Measurements from ENCODE around the gene NADK2. TPM values are rescaled to one million over a fixed set of nuclear protein-coding genes. Genes with fewer than 3 reads are reported as not detected.
A peak's percentile ranks its signal among the peaks of the same experiment; 100 is the strongest.

NADK2 gene
- total RNA-seq, 1 donor from 2014 or later, result 133 TPM

DNA sequence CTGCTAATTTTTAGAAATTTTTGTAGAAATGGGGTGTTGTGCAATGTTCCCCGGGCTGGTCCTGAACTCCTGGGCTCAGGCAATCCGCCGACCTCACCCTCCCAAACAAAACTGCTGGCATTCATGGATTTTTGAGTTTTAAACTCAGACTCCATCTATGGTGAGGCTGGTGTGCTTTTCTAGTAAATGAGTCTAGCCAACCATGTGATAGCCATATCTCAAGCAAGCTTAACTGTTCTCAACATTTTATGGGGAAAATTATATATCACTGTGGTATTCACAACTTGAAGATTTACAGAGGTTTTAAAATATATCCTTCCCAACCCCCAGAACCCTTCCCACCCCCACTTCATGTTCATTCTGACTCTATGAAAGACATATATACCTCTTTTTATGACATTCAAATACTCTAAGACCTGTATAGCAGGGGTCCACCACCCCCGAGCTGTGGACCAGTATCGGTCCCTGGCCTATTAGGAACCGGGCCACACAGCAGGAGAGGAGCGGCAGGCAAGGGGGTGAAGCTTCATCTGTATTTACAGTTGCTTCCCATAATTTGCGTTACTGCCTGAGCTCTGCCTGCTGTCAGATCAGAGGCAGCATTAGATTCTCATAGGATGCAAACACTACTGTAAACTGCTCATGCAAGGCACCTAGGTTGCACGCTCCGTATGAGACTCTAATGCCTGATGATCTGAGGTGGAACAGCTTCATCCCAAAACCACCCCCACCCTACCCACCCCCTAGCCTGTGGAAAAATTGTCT is 4.5 kb upstream of the NADK2 start:
- peak; percentile 89 for DNase-seq (ENCODE audit: low spot score)

GRCh38 chr5:36244076-36244475 is 2.4 kb upstream of the NADK2 start:
- DNase-seq (ENCODE audit: low spot score), result no peak

- no peak for DNase-seq (ENCODE audit: low spot score)
Observed at GRCh38 chr5:36243653-36244052, 1.9 kb upstream of the NADK2 start.

DNA sequence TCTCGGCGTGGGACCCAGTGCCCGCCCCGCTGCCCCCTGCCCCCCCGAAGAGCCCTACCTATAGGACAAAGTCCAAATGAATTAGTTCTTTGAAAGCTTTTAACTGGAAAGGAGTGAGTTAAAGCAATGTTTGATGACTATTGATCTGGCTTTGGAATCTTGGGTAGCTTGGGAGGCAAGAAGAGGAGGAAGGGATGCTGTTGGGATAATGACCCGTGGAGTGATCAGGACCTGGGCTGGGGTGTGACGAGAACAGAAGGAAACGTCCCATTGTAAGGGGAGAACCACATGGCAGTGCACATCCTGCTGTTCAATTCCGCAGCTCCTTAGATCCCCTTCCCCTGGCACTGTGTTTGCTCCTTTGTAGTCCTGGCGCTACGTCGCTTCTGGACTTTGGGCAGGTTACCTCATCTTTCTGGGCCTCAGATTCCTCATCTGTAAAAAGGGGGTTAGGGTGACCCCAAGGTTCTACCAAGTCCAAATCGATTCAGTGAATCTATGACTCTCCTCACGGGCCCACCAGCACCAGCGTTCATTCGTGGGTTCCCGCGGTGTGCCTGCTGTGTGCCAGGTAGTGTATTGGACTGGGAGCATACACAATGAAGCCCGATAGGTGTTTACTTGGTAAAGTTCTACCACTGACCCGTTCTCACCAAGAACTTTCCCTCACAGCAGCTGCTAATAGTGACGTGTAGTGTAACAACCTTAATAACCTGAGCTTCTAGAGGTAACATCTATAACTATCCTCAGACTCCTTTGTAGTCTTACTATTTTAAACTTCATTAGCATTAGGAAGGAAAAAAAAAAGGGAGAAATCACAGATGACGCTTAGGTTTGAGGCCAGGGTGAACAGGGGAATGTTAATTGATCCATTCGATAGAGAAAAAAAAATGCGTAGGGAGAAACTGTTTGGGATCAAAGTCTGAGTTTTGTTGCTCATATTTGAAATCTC is 1.1 kb upstream of the NADK2 start:
- DNase-seq (ENCODE audit: low spot score), result peak; percentile 16

DNA sequence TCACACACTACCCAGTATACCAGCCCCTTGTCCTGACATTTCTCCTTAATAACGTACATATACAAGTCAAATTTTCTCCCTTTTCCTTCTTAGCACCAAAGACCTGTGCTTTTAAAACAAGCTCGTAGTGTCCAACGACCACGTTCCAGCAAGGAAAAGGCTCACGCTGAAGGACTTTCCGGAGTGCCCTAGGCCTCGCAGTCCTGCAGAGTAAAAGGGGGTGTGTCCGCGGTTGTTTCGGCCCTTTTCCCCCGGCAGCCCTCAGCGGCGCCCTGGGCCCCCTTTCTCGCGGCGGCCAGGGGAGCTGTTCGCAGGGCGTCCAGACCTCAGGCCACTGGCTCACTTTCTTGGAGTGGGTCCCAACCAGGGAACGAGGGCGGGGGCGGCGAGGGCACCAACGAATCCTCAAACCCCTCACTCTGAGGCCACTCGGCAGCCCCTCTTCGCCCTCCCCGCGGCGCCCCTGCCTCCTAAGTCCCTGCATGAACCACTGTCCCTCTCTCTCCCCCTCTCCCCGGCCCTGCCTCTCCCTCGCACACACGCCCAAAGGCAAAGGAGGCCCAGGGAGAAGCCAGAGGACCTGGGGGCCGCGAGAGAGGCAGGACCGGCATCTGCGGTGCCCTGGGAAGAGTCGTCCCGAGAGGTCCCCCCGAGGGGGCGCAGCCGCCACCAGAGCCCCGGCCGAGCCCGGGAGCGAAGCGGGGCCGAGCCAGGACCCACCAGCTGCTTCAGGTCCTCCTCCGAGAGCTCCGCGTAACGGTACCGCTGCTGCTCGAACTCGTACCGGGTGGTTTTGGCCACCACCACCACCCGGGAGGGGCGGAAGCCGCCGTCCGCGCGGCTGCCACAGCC is 720 bp downstream of the NADK2 start:
- DNase-seq (ENCODE audit: low spot score), result peak; percentile 85

GRCh38 chr5:36239370-36240293 is 2.1 kb downstream of the NADK2 start:
- DNase-seq (ENCODE audit: low spot score), result peak; percentile 24

DNA sequence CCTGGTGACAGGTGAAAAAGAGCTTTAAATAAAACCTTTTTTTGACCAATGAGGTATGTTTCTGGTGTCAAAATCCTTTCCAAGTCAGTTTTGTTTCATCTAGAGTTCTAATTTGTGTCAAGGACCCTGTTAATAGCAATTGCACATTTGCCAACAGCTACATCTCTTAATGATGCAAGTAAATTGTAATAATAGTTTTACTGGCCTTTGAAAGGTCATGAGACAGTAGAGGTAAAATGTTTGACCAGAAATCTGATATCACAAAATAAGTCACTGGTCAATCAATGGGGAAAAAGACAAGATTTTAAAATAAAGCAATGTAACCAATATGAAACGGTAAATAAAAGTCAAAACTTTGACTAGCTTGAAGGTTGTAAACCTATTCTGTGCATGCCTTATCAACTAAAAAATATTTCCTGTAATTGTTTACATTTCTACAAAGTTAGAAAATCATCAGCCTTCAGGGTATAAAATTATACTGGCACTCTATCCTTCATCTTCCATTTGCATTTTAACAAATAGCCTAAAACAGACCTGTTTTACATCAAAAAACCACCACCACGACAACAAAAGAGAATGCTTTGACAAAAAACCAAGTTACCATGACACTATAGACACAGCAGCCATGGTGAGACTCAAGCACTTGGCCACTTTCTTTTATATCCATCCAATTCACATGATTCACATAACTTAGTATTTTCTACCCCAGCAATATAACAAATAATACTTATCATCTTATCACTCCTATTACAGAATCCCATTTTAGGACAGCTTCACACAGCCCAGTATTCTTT is 3.0 kb downstream of the NADK2 start:
- DNase-seq (ENCODE audit: low spot score), result no peak

- DNase-seq (ENCODE audit: low spot score), result no peak
Observed at GRCh38 chr5:36237751-36238150, 4.0 kb downstream of the NADK2 start.

GRCh38 chr5:36236801-36237200 is 4.9 kb downstream of the NADK2 start:
- no peak for DNase-seq (ENCODE audit: low spot score)

DNA sequence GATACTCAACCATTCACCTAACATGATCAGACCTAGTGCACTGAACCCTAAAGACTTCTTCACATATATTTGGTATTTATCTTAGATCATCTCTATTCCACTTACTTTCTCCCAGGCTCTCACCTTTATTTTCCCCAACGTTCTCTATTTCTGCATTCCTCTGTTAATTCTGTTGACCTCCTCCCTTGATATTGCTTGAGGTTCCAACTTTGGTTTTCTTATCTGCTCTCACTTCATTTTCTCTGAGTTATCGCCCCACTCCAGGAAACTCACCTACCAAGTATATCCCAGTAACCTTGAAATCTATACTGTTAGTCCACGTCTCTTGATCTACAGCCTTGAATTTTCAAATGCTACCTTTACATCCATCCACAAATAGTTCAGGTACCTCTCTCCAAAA is 9.2 kb downstream of the NADK2 start:
- DNase-seq (ENCODE audit: low spot score), result no peak

DNA sequence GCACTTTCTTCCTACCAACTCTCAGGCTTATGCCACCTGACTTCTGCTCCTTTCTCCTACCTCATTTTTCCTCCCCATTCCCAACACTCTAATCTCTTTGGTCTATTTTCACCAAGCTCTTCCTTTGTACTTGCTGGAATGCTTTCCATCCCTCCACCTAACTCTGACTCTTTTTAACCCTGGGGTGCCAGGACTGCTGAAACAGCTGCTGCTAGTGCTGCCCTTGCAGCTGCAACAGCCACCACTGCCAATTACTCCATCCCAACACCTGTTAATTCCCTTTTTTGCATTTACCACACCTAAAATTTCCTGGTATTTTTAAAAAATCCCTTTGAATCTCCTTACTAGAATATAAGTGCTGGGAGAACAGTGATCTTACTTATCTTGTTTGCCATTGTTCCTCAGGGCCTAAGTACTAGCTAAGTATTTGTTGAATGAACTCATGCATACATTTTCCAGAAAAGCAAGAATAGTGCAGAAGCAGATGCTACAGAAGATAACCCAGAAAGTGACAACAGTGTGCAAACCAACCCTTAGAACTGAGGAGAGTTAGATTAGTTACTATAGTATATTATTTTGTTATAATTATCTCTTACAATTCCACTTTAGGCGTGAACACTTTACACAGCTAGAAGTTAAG is 11.5 kb downstream of the NADK2 start:
- DNase-seq (ENCODE audit: low spot score), result no peak

DNA sequence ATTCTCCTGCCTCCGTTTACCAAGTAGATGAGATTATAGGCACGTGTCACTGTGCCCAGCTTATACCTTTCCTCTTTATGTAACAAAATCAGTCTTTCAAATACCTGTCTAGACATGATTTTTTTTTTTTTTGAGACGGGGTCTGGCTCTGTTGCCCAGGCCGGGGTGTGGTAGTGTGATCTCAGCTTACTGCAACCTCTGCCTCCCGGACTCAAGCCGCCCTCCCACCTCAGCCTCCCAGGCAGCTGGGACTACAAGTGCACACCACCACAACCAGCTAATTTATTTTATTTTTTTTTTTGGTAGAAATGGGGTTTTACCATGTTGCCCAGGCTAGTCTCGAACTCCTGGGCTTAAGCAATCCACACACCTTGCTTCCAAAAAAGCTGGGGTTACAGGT is 13.2 kb downstream of the NADK2 start:
- no peak for DNase-seq (ENCODE audit: low spot score)

GRCh38 chr5:36227046-36227445 is 14.7 kb downstream of the NADK2 start:
- no peak for DNase-seq (ENCODE audit: low spot score)

DNA sequence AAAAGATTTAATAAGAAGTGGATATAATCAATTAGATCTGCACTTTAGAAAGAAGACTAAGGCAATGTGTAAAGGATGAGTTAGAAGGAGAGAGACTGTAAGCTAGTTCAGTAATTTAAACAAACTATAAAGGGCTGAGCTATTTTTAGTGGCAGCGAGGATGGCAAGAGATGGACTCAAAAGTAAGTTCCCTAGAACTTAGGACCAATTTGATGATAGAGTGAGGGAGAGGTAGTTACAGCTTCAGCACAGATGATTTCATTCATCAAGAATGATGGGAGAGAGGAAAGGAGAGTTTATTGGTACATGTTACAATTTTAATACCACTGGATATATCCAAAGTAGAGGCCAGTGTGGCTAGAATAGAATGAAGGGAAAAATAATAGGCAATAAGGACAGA is 19.1 kb downstream of the NADK2 start:
- DNase-seq (ENCODE audit: low spot score), result no peak

DNA sequence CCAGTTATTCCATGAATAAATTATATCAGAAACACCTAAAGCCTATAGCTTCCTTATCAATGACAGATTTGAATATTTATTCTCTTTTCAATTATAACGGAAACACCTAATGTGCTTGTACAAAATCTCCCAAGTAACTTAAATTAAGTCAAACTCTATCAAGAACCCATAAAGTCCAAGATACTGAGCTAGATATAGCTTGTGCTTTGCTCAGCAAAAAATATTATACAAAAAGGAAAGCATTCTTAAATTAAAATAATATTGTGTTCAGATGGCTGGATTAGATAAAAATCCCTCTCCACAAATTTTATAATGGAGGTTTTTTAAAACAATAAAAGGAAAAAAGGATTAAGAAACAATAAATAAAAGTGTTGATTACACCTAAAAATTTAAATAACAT is 23.7 kb downstream of the NADK2 start:
- DNase-seq (ENCODE audit: low spot score), result no peak

DNA sequence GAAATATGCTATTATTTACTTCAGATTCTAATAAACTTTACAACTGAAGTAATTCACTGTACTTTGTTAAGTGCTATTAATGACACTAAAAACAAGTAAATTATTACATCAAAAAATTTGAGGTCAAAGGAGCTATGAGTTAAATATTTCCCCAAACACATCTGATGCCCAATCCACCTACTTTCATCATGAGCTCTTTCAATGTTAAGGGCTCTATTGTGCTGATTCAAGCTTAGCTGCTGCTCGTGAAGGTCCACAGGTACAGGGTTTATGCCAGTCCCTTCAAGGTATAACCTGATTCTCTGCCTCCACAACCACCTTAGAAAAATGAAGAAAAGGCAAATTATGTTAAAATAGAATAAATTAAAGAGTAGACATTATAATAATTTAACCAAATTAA is 24.2 kb downstream of the NADK2 start:
- DNase-seq (ENCODE audit: low spot score), result no peak

- DNase-seq (ENCODE audit: low spot score), result no peak
Observed at GRCh38 chr5:36215910-36216309, 25.8 kb downstream of the NADK2 start.

DNA sequence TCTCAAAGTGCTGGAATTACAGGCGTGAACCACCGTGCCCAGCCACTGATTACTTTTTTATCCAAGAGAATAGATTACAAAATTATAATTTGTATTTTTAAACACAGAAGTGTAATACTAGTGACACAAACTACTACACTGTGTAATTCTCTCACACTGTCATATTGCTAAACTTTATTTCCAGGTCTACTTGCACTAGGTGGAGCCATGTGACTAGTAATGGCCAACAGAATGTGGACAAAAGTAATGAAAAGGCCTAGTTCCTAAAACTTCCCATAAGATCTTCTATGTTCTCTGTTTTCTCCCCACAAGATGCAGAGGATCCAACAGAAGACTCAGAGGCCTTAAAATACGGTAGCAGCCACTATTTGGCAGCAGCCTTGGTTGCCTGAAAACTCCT is 27.3 kb downstream of the NADK2 start:
- DNase-seq (ENCODE audit: low spot score), result no peak

DNA sequence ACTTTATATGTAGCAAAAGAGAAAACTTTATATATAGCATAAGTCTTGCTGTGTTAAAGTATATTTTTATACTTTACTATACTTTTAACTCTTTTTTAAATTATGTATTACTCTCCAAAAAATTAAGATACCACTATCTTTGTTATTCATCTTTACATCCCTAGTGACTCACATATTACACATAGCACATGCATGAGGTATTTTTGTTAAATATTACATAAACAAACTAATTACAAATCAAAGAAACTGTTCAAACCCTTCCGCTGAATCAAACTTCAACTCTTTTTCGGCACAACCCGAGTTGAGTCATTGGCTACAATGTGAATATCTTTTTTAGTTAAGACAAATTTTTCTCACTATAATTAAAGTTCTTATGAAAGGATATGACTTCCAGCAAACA is 32.1 kb downstream of the NADK2 start:
- DNase-seq (ENCODE audit: low spot score), result no peak

All from umbilical cord (tissue), 2 donors.